Activated naive CD8-positive, alpha-beta T cell treated with anti-CD3 and anti-CD28 coated beads for 36 hours (primary cell): ENCODE measurements around the gene C17orf50. TPM values are rescaled to one million over a fixed set of nuclear protein-coding genes. Genes with fewer than 3 reads are reported as not detected.

Experiments
- DNase-seq: peaks from one replicate; pipeline ENCODE4 v3.0.0; 2021
- H3K27ac Mint-ChIP-seq: one replicate; pipeline ENCODE4 v1.8.0; 2022; ENCODE audit warnings: mild to moderate bottlenecking, moderate library complexity, mixed read lengths
- H3K27me3 Mint-ChIP-seq: one replicate; pipeline ENCODE4 v1.8.0; 2022; ENCODE audit warnings: mild to moderate bottlenecking, mixed read lengths
- H3K36me3 Mint-ChIP-seq: one replicate; pipeline ENCODE4 v1.8.0; 2021; ENCODE audit warnings: mild to moderate bottlenecking, mixed read lengths
- H3K4me1 Mint-ChIP-seq: one replicate; pipeline ENCODE4 v1.8.0; 2021; ENCODE audit warnings: mixed read lengths
- H3K4me3 Mint-ChIP-seq: one replicate; pipeline ENCODE4 v1.8.0; 2022; ENCODE audit warnings: mild to moderate bottlenecking, moderate library complexity, mixed read lengths
- H3K9me3 Mint-ChIP-seq: one replicate; pipeline ENCODE4 v1.8.0; 2022; ENCODE audit warnings: mixed read lengths
- total RNA-seq, 2 experiments: library from RNA; stranded (reverse); gene quantifications; one replicate each; pipeline ENCODE4 v1.2.3, GENCODE V29; 2021

The C17orf50 gene
- total RNA-seq, 2 experiments from 2014 or later, result not detected

DNA sequence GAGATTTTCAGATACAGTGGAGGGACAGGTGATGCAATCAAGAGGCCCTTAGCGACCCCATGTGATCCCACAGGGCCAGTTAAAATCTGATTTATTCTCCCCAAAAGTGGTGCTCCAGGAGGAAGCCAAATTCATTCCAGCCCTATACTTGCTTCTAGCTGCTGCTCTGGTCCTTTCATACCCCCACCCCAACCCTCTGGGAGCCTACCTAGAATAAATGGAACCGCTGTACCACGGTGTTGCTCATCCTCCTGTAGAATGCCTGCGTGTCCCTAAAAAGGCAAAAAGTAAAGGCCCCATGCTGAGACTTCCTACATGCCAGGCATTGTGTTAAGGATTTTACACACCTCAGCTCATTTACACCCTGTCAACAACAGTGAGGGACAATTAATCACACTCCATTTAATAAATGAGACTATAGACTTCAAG lies 31.3 kb upstream of the C17orf50 start:
- Mint-ChIP-seq H3K27ac (no peak overlapping the region), H3K9me3 (no peaks in the 10 kb centered on the region)
- no peak for DNase-seq

DNA sequence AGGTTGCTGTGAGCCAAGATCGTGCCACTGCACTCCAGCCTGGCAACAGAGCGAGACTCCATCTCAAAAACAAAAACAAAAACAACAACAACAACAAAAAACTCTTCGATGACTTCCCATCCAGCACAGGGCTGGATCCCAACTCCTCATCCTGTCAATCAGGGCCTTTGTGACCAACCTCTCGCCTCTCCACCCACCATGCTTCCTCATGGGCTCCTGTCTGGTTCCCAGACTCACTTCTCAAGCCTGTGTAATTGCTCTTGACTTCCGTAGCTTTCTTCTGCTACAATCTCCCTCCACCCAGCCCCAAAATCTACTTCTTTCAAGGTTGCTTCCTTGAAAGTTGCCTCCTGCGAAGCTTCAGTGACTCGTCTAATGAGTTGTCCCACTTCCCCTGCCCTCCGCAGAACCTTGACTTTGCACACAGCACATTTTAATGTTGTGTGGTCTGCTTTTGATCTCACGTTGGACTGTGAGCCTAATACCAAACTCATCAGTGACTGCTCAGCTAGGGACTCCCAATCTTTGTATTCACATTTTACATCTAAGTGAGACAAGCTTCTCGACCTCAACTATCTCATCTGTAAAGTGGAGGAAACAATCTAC lies 30.2 kb upstream of the C17orf50 start:
- no peaks in the 10 kb centered on the region for H3K27me3 Mint-ChIP-seq
- peak overlapping the region; percentile 77 for H3K4me3 Mint-ChIP-seq
- peaks cover 8% of the 10 kb centered on the region for H3K36me3 Mint-ChIP-seq
- no peak for DNase-seq
- H3K4me1 Mint-ChIP-seq, result peaks cover 12% of the 10 kb centered on the region
- no peaks in the 10 kb centered on the region for H3K9me3 Mint-ChIP-seq
- H3K27ac Mint-ChIP-seq, result no peak overlapping the region

More for the DNA sequence above, 31.3 kb upstream of the C17orf50 start:
- Mint-ChIP-seq H3K4me1 (peaks cover 12% of the 10 kb centered on the region), H3K27me3 (no peaks in the 10 kb centered on the region), H3K4me3 (no peak overlapping the region), H3K36me3 (peaks cover 12% of the 10 kb centered on the region)

DNA sequence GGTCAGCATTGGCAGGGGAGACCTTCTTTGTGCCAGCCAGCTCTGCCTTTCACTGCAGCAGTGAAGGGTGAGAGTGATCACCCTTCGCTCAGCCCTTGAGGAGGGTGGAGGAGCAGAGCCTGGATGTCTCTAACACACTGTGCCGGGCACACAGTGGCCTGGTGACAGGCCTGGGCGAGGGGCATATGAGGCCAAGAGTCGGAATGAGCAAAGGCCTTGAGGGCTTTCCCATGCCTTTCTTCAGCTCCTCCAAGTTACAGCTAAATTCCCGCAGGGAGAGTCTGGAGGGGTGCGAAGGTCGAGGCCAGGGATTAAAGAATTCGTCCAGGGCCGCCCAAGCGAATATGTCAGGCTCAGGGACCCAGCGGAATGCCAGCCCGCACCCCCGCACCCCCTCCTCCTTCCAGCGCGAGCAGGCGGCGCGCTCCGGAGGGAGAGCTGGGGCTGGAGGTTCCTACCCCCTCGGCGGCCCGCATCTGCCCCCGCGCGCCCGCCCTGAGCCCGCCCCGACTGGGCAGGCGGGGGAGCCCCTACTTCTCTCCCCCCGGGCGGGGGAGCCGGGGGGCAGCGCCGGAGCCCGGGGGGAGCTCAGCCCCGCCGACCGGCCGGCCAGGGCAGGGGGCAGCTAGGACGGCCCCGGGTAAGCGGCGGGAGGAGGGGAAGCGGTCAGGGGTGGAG lies 29.3 kb upstream of the C17orf50 start, which contains the start of gene RASL10B:
Gene RASL10B, plus strand, starts transcription at position 401 of the 678 bp plus-strand sequence. CDS start 3,546 bp downstream, outside the sequence.
- Mint-ChIP-seq H3K9me3 (no peaks in the 10 kb centered on the region), H3K27ac (peak within 1 kb of the TSS; percentile 57), H3K4me3 (peak within 1 kb of the TSS; percentile 77), H3K27me3 (no peaks in the 10 kb centered on the region), H3K4me1 (peaks cover 12% of the 10 kb centered on the region), H3K36me3 (peaks cover 8% of the 10 kb centered on the region)
- peak; percentile 64 for DNase-seq

DNA sequence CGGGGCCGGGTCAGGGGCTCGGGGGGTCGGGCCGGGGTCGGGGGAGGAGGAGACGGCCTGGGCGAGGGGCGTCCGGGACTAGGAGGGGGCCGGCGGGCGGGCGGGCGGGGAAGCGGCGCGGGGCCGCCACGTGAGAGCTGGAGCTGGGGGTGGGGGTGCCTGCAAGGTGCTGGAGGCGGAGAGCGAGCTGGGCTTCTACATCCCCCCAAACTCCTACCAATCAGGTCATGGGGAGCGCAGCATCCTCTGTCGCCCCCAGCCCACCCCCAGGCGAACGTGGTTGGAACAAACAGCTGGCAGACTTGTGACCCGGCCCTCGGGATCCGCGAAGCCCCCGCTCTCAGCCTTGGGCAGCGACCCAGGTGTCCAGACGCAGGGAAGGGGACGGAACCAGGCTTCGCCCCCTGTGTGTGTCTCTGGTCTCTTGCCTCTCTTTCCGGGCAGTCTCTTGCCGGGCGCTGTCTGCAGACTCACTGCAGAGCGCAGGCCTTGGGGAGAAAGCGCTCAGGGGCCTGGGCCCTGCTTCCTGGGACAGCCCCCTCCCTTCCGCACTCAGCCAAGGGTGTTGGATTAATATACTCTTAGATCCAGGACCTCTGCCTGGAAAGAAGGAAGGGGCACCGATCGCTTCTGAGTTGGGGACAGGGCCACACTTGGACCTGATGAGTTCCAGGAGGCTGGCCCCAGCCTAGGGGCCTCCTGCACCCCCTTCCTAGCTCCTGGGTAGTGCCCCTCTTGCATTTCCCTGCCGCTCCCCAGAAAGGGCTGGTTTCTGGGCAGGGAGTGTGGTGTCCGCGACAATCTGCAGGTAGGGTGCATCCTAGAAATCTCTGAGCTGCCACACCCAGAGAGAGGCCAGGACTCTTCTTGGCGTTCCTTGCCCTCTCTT lies 28.5 kb upstream of the C17orf50 start:
- Mint-ChIP-seq H3K4me3 (peak overlapping the region; percentile 66), H3K27ac (no peak overlapping the region), H3K36me3 (peaks cover 8% of the 10 kb centered on the region), H3K27me3 (no peaks in the 10 kb centered on the region), H3K9me3 (no peaks in the 10 kb centered on the region), H3K4me1 (peaks cover 12% of the 10 kb centered on the region)
- no peak for DNase-seq

DNA sequence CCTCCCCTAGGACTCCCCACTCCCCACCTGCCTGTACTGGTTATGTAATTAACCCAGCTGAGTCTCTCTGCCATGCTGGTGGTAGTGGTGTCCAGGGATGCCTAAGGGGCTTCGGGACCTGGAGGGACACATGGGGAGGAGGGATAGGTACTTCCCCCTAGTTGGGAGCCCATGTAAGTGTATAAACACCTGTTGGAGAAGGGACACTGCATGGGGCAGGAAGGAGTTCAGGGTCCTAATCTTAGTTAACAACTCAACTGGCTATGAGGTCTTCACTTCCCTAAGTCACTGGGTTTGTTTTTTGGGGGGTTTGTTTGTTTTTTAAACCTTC lies 27.9 kb upstream of the C17orf50 start:
- DNase-seq, result no peak
- Mint-ChIP-seq H3K4me3 (peak overlapping the region; percentile 66), H3K36me3 (peaks cover 8% of the 10 kb centered on the region), H3K27me3 (no peaks in the 10 kb centered on the region), H3K27ac (no peak overlapping the region), H3K4me1 (peaks cover 12% of the 10 kb centered on the region), H3K9me3 (no peaks in the 10 kb centered on the region)

DNA sequence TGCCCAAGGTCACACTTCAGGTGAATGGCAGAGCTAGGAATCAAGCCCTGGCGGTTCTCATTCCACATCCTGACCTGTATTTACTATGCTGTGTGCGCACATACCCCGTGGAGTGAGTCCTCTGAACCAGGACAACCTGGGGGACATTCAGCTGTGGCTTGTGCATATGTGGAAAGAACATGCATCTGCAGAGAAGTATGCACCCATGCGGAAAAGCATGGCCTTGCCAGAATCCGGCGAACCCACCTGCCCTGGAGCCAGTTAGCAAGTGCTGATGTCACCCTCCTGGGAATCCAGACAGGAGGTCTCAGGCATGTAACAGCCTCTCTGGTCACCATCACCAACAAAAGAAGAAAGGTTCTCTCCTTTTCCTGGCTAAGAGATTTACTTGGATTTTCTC lies 27.3 kb upstream of the C17orf50 start:
- Mint-ChIP-seq H3K27me3 (no peaks in the 10 kb centered on the region), H3K9me3 (no peaks in the 10 kb centered on the region), H3K4me1 (peaks cover 12% of the 10 kb centered on the region), H3K4me3 (no peak overlapping the region), H3K27ac (no peak overlapping the region), H3K36me3 (peaks cover 8% of the 10 kb centered on the region)
- DNase-seq, result no peak

GRCh38 chr17:35734396-35734795 lies 26.3 kb upstream of the C17orf50 start:
- Mint-ChIP-seq H3K4me1 (peaks cover 10% of the 10 kb centered on the region), H3K4me3 (no peak overlapping the region), H3K27me3 (no peaks in the 10 kb centered on the region), H3K36me3 (peaks cover 8% of the 10 kb centered on the region), H3K27ac (no peak overlapping the region), H3K9me3 (no peaks in the 10 kb centered on the region)
- no peak for DNase-seq

GRCh38 chr17:35735036-35735805 lies 25.5 kb upstream of the C17orf50 start:
- no peak for DNase-seq
- Mint-ChIP-seq H3K36me3 (peaks cover 8% of the 10 kb centered on the region), H3K27ac (peak overlapping the region; percentile 2), H3K4me1 (peaks cover 10% of the 10 kb centered on the region), H3K4me3 (no peak overlapping the region), H3K27me3 (peaks cover 8% of the 10 kb centered on the region), H3K9me3 (no peaks in the 10 kb centered on the region)

DNA sequence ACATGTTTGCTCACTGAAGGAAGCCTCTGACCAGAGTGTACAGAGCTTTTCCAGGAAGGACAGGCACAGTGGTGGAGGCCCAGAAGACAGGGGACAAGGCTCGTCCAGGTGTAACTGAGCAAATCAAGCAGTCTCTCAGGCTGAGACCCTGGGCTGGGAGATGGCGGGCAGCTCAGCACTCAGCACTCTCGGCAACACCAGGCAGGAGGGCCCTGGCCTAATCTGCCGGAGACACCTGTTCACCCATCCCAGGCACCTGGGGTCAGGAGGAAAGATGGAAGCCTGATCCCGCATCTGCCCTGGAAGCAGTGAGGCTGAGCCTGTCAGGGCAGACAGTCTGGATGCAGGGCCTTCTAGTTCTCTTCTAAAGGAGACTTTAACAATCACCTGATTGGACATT lies 24.5 kb upstream of the C17orf50 start:
- no peaks in the 10 kb centered on the region for H3K9me3 Mint-ChIP-seq
- peaks cover 13% of the 10 kb centered on the region for H3K27me3 Mint-ChIP-seq
- no peaks in the 10 kb centered on the region for H3K36me3 Mint-ChIP-seq
- H3K4me3 Mint-ChIP-seq, result no peak overlapping the region
- no peak for DNase-seq
- H3K27ac Mint-ChIP-seq, result no peak overlapping the region
- no peaks in the 10 kb centered on the region for H3K4me1 Mint-ChIP-seq

DNA sequence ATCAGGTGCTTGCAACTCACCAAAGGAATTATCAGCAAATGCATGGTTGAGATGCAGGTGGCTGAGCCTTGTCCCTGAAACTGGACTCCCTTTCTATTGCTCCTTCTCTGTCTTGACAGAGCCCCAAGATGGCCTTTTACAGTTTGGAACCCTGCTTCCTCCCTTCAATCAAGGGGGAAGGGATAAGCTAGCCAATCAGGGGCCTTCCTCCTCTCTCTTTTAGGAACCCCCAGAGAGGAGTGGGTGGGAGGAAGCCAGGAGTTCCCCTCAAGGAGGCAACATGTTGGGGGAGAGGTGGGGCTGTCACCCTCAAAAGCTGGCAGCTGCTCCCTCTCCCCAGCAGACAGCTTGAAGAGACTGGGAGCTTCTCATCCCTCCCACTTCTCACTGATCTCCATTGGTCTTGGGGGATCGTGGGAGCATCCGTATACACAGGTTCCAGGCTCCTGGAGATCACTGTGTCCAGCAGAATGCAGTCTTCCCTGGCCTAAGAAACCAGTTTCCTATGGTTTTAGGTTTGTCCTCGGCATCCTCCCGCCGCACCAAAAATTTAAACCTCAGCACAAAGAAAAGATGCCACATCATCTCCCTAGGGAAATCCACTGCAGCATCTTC lies 22.1 kb upstream of the C17orf50 start:
- no peaks in the 10 kb centered on the region for H3K36me3 Mint-ChIP-seq
- H3K27me3 Mint-ChIP-seq, result peaks cover 34% of the 10 kb centered on the region
- no peak overlapping the region for H3K27ac Mint-ChIP-seq
- H3K4me1 Mint-ChIP-seq, result peaks cover 5% of the 10 kb centered on the region
- H3K4me3 Mint-ChIP-seq, result no peak overlapping the region
- no peaks in the 10 kb centered on the region for H3K9me3 Mint-ChIP-seq
- DNase-seq, result no peak

- Mint-ChIP-seq H3K27ac (no peak overlapping the region), H3K4me1 (peaks cover 5% of the 10 kb centered on the region), H3K4me3 (no peak overlapping the region), H3K27me3 (peaks cover 38% of the 10 kb centered on the region), H3K36me3 (no peaks in the 10 kb centered on the region), H3K9me3 (no peaks in the 10 kb centered on the region)
- DNase-seq, result no peak
These were observed 20.5 kb upstream of the C17orf50 start for GRCh38 chr17:35740216-35740615.

GRCh38 chr17:35740997-35741931 lies 19.4 kb upstream of the C17orf50 start:
- peak overlapping the region; percentile 50 for H3K4me3 Mint-ChIP-seq
- DNase-seq, result peak; percentile 54

DNA sequence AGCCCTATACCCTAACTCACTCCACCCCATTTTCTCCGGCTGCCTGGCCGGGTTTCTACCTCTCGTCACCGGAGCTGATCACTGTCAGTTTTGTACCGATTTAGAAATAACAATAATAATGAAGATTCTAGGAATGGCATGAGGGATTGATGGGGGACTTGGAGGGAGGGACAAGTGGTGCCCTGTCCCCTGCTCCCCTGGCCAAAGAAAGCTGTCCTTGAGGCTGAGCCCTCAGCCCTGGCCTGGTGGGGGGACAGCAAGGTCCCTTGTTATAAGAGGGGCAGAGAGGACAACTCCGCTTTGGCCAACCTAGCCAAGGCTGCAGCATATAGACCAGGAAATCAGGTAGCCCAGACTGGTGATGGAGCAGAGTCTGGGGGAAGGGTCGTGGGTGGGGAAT lies 18.2 kb upstream of the C17orf50 start:
- Mint-ChIP-seq H3K4me1 (peaks cover 7% of the 10 kb centered on the region), H3K9me3 (no peaks in the 10 kb centered on the region), H3K36me3 (no peaks in the 10 kb centered on the region), H3K27me3 (peaks cover 38% of the 10 kb centered on the region), H3K4me3 (no peak overlapping the region), H3K27ac (no peak overlapping the region)
- DNase-seq, result no peak

More at GRCh38 chr17:35740997-35741931, 19.4 kb upstream of the C17orf50 start:
- Mint-ChIP-seq H3K36me3 (no peaks in the 10 kb centered on the region), H3K27ac (no peak overlapping the region), H3K27me3 (peaks cover 38% of the 10 kb centered on the region), H3K9me3 (no peaks in the 10 kb centered on the region), H3K4me1 (peaks cover 5% of the 10 kb centered on the region)
